Stimulated activated memory B cell treated with anti-CD40 and anti-IgM and Interleukin-4, amounts not matched to agents 10 μg/mL and 1 μg/mL and 100 μg/mL, for 72 hours (primary cell): Measurements from ENCODE around the gene SHKBP1.
"Not testable (repeated sequence)": the region's sequence is repeated elsewhere in the genome, so short reads cannot be mapped to it uniquely, and the experiment has no call there.

Experiments
- ATAC-seq: fragments of 150-1000 bp; cut with Tn5 transposase; 2 replicates; pipeline ENCODE4 v1.10.0; 2021
- H3K27ac Mint-ChIP-seq: one replicate; pipeline ENCODE4 v1.8.0; 2022; ENCODE audit warnings: mild to moderate bottlenecking, mixed read lengths
- H3K27me3 Mint-ChIP-seq: one replicate; pipeline ENCODE4 v1.8.0; 2022; ENCODE audit warnings: mixed read lengths
- H3K36me3 Mint-ChIP-seq: one replicate; pipeline ENCODE4 v1.8.0; 2022; ENCODE audit warnings: mixed read lengths
- H3K4me1 Mint-ChIP-seq: one replicate; pipeline ENCODE4 v1.8.0; 2022; ENCODE audit warnings: mixed read lengths
- H3K4me3 Mint-ChIP-seq: one replicate; pipeline ENCODE4 v1.8.0; 2022; ENCODE audit warnings: mild to moderate bottlenecking, moderate library complexity, mixed read lengths
- H3K9me3 Mint-ChIP-seq: one replicate; pipeline ENCODE4 v1.8.0; 2022; ENCODE audit warnings: mixed read lengths

Gene SHKBP1

DNA sequence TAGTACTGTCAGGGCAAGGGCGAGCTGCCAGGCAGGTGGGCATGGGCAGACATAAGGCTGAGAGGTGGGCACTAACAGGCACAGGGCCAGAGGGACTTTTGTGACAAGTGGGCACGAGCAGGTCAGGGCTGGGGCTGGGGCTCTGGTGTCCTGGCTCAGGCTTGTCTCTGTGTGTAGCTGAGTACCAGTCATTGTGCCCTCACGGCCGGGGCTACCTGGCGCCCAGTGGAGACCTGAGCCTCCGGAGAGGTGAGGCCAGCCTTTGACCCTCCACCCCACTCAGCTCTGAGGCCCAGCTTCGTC lies 46.1 kb downstream of the SHKBP1 start:
- H3K27me3 Mint-ChIP-seq, result no peaks in the 10 kb centered on the region
- no peaks in the 10 kb centered on the region for H3K9me3 Mint-ChIP-seq
- H3K4me1 Mint-ChIP-seq, result peaks cover 10% of the 10 kb centered on the region
- no peak overlapping the region for H3K4me3 Mint-ChIP-seq
- no peak overlapping the region for H3K27ac Mint-ChIP-seq
- H3K36me3 Mint-ChIP-seq, result peaks cover 83% of the 10 kb centered on the region
- ATAC-seq, result no peak

DNA sequence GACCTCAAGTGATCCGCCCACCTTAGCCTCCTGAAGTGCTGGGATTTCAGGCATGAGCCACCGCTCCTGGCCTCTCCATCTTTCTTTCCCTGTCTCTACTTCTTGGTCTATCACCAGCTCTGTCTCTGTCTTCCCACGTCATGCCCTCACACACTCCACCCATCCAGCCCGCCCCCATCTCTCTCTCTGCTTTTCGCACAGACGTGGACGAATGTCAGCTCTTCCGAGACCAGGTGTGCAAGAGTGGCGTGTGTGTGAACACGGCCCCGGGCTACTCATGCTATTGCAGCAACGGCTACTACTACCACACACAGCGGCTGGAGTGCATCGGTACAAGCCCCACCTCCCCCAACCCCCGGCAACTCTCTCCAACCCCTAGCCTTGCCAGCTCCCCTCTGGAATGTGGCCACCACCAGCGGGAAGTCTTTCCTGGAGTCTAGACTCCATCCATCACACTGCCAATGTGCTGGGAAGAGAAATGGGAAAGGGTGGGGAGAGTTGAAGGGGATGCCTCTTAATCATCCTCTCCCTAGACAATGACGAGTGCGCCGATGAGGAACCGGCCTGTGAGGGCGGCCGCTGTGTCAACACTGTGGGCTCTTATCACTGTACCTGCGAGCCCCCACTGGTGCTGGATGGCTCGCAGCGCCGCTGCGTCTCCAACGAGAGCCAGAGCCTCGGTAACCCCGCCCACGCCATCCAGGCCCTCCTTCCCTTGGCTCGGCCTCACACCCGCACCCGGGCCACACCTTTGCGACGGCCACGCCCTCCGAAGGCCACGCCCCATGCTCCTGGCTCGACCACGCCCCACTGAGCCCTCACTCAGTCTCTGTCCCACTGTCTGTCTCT lies 47.0 kb downstream of the SHKBP1 start:
- Mint-ChIP-seq H3K4me3 (no peak overlapping the region), H3K4me1 (peaks cover 10% of the 10 kb centered on the region), H3K27me3 (no peaks in the 10 kb centered on the region), H3K27ac (no peak overlapping the region), H3K9me3 (no peaks in the 10 kb centered on the region), H3K36me3 (peaks cover 81% of the 10 kb centered on the region)
- no peak for ATAC-seq

DNA sequence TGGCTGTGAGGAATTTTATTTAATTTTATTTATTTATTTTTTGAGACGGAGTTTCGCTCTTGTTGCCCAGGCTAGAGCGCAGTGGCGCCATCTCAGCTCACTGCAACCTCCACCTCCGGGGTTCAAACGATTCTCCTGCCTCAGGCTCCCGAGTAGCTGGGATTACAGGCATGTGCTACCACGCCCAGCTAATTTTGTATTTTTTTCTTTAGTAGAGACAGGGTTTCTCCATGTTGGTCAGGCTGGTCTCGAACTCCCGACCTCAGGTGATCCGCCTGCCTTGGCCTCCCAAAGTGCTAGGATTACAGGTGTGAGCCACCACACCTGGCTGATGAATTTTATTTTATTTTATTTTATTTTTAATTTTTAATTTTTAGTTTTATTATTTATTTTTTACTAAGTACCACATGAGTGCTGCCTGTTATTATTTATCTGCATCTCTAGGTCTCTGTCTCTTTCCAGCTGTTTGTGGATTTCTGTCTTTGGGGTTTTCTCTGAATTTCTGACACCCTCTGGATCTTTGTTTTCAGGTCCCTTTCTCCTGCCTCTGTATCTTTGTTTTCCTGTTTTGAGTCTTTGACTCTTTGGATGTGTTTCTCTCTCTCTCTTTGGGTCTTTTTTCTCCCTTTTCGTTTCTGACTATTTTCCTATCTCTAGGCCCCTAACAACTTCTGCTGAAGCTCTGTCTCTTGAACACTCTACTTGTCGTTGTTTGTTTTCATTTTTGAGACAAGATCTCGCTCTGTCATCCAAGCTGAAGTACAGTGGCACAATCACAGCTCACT lies 47.9 kb downstream of the SHKBP1 start:
- H3K27me3 Mint-ChIP-seq, ATAC-seq, H3K4me3 Mint-ChIP-seq, H3K9me3 Mint-ChIP-seq, H3K4me1 Mint-ChIP-seq, H3K27ac Mint-ChIP-seq: not testable (repeated sequence)
- H3K36me3 Mint-ChIP-seq, result peaks cover 78% of the 10 kb centered on the region

DNA sequence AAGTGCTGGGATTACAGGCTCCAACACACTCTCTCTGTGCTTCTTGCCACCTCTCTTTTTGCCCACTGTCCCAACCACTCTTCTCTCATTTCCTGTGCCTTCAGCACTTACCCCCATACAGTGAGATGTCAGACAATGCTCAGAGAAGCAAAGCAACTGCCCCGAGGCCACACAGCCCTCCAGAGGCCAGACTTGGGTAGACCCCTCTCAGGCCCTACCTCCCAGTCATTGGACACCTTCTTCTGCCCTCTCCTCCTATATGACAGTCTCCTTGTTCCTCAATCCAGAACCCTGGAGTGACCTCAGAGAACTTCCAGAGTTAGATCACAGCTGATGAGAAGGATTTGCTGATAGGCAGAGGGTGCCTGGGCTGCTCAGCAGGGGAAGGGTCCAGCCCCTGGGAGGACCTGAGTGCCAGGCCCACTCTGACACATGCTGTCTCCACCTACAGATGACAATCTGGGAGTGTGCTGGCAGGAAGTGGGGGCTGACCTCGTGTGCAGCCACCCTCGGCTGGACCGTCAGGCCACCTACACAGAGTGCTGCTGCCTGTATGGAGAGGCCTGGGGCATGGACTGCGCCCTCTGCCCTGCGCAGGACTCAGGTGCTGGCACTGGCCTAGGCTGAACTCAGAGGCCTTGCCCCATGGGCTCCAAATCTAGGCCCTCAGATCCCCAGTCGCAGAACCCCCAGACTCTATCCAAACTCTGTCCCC lies 48.9 kb downstream of the SHKBP1 start:
- Mint-ChIP-seq H3K4me1 (no peaks in the 10 kb centered on the region), H3K9me3 (no peaks in the 10 kb centered on the region), H3K27ac (peak overlapping the region; percentile 14), H3K36me3 (peaks cover 82% of the 10 kb centered on the region), H3K4me3 (no peak overlapping the region), H3K27me3 (no peaks in the 10 kb centered on the region)
- ATAC-seq, result no peak

DNA sequence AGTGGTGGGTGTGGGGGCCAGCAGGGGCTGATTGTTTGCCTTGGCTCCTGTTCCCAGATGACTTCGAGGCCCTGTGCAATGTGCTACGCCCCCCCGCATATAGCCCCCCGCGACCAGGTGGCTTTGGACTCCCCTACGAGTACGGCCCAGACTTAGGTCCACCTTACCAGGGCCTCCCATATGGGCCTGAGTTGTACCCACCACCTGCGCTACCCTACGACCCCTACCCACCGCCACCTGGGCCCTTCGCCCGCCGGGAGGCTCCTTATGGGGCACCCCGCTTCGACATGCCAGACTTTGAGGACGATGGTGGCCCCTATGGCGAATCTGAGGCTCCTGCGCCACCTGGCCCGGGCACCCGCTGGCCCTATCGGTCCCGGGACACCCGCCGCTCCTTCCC lies 50.2 kb downstream of the SHKBP1 start:
- Mint-ChIP-seq H3K27ac (no peak overlapping the region), H3K9me3 (no peaks in the 10 kb centered on the region), H3K36me3 (peaks cover 70% of the 10 kb centered on the region), H3K4me1 (no peaks in the 10 kb centered on the region), H3K4me3 (no peak overlapping the region), H3K27me3 (no peaks in the 10 kb centered on the region)
- no peak for ATAC-seq

DNA sequence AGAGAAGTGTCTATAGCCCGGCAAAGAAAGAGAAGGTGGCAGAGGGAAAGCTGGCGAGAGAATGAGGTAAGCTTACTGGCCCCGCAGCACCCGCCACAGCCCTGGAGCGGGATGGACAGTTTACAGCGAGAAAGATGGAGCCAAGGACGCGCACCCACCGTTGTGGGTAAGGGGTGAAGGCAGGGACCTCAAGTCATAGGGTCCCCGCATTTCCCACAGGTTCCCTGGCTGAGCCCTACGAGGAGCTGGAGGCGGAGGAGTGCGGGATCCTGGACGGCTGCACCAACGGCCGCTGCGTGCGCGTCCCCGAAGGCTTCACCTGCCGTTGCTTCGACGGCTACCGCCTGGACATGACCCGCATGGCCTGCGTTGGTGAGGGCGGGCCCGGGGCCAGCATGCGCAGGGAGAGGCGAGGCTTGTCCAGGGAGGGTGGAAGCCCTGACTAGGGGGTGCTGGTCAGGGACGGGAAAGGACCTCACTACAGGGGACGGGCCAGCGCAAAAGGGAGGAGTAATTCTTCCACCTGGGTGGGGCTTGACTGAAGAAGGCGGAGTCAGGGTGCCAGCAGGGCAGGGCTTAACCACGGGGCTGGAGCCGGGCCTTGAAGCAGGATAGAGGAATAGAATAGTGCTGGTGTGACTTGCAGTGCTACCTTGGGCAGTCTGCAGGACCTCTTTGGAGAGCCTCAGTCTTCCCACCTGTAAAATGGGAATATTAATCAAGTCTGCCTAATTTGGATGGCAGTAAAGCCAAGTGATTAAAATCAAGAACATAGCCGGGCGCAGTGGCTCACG lies 51.0 kb downstream of the SHKBP1 start:
- no peak for ATAC-seq
- Mint-ChIP-seq H3K27ac (no peak overlapping the region), H3K4me1 (no peaks in the 10 kb centered on the region), H3K27me3 (no peaks in the 10 kb centered on the region), H3K36me3 (peaks cover 63% of the 10 kb centered on the region), H3K9me3 (no peaks in the 10 kb centered on the region), H3K4me3 (no peak overlapping the region)

DNA sequence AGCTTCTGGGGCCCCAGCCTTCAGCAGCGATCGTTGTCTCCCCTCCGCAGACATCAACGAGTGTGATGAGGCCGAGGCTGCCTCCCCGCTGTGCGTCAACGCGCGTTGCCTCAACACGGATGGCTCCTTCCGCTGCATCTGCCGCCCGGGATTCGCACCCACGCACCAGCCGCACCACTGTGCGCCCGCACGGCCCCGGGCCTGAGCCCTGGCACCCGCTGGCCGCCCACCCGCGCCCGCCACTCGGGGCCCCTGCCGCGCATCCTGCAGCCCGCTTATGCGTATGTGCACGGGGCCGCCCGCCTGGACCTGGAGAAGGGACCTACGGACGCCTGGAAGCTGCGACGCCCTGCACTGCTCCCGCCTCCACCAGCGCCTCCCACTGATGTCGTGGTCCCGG lies 52.7 kb downstream of the SHKBP1 start:
- peaks cover 10% of the 10 kb centered on the region for H3K4me1 Mint-ChIP-seq
- H3K36me3 Mint-ChIP-seq, result peaks cover 47% of the 10 kb centered on the region
- H3K4me3 Mint-ChIP-seq, result no peak overlapping the region
- peaks cover 8% of the 10 kb centered on the region for H3K27me3 Mint-ChIP-seq
- H3K9me3 Mint-ChIP-seq, result no peaks in the 10 kb centered on the region
- no peak overlapping the region for H3K27ac Mint-ChIP-seq
- ATAC-seq, result peak; percentile 50

DNA sequence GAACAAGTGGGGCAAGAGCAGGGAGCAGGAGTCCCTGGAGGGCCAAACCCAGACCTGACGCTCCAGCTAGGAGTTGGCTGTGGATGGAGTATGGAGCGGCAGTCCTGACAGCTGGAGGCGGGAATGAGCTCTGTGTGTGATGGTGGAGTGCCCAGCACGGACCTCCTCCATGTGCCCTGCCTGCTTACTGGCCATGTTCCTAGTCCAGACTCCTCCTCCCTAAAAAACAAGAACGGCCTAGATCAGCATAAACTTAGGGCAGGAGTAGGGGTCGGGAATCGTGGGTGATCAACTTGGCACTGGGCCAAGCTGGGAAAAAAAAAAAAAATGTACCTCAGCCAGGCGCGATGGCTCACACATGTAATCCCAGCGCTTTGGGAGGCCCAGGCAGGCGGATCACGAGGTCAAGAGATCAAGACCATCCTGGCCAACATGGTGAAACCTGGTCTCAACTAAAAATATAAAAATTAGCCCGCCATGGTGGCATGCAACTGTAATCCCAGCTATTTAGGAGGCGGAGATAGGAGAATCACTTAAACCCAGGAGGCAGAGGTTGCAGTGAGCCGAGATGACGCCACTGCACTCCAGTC lies 54.0 kb downstream of the SHKBP1 start:
- no peak overlapping the region for H3K27ac Mint-ChIP-seq
- no peak for ATAC-seq

DNA sequence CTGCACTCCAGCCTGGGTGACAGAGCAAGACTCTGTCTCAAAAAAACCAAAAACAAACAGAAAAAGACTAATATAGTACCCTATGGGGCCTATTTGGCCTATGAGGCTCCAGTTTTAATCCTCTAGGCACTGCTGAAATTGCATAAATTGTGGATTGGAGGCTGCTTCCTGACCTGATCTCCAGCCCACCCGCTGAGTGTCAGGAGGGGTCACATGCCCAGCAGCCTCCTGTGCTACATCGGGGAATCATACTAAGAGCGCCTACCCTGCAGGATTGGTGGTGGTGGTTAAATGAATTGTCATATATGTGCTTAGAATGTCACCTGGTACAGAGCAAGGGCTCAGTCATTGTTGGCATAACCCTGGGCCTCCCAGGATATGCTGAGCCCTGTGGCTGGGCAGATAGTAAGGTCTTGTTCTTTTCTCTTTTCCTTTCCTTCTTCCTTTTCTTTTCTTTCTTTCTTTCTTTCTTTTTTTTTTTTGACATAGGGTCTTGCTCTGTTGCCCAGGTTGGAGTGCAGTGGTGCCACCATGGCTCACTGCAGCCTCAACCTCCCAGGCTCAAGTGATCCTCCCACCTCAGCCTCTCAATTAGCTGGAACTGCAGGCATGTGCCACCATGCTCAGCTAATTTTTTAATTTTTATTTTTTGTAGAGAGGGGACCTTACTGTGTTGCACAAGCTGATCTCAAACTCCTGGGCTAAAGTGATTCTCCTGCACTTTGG lies 55.8 kb downstream of the SHKBP1 start:
- H3K9me3 Mint-ChIP-seq, result no peaks in the 10 kb centered on the region
- peaks cover 19% of the 10 kb centered on the region for H3K36me3 Mint-ChIP-seq
- peaks cover 17% of the 10 kb centered on the region for H3K4me1 Mint-ChIP-seq
- peaks cover 8% of the 10 kb centered on the region for H3K27me3 Mint-ChIP-seq
- no peak for ATAC-seq
- H3K4me3 Mint-ChIP-seq, result no peak overlapping the region
- H3K27ac Mint-ChIP-seq, result no peak overlapping the region

More for the DNA sequence above, 54.0 kb downstream of the SHKBP1 start:
- H3K9me3 Mint-ChIP-seq, result no peaks in the 10 kb centered on the region
- H3K27me3 Mint-ChIP-seq, result peaks cover 8% of the 10 kb centered on the region
- H3K4me1 Mint-ChIP-seq, result peaks cover 17% of the 10 kb centered on the region
- H3K4me3 Mint-ChIP-seq, result no peak overlapping the region
- H3K36me3 Mint-ChIP-seq, result peaks cover 35% of the 10 kb centered on the region

DNA sequence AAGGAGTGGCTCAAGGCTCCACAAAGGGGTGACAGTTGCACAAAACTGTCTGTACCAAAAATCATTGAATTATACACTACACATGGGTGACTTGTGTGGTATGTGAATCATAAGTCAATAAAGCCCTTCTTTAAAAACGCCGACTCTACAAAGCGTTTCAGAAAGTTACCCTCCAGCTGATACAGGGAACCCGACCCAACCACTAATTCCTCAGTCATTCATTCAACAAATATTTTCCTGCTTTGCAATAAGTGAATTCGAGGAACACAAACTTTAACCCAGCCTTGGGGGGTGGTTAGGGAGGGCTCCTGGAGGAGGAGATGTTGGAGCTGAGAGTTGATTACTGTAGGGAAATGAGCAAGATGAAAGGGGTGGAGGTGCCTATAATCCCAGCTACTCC lies 56.5 kb downstream of the SHKBP1 start:
- Mint-ChIP-seq H3K4me1 (peaks cover 17% of the 10 kb centered on the region), H3K9me3 (no peaks in the 10 kb centered on the region), H3K36me3 (peaks cover 14% of the 10 kb centered on the region), H3K27ac (no peak overlapping the region), H3K27me3 (peaks cover 8% of the 10 kb centered on the region), H3K4me3 (no peak overlapping the region)
- ATAC-seq, result no peak

DNA sequence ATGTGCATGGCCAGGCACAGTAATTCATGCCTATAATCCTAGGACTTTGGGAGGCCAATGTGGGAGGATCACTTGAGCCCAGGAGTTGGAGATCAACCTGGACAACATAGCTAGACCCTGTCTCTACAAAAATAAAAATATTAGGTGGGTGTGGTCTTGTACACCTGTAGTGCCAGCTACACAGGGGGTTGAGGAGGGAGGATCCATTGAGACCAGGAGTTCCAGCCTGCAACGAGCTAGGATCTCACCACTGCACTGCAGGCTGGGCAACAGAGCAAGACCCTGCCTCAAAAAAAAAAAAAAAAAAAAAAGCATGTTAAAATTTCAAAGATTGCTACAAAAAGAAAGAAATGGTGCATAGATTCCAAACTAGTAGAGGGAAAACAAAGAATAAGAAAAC lies 61.7 kb downstream of the SHKBP1 start:
- Mint-ChIP-seq H3K9me3 (no peaks in the 10 kb centered on the region), H3K4me1 (peaks cover 29% of the 10 kb centered on the region), H3K36me3 (no peaks in the 10 kb centered on the region), H3K27me3 (peaks cover 21% of the 10 kb centered on the region), H3K27ac (no peak overlapping the region), H3K4me3 (no peak overlapping the region)
- ATAC-seq, result no peak

DNA sequence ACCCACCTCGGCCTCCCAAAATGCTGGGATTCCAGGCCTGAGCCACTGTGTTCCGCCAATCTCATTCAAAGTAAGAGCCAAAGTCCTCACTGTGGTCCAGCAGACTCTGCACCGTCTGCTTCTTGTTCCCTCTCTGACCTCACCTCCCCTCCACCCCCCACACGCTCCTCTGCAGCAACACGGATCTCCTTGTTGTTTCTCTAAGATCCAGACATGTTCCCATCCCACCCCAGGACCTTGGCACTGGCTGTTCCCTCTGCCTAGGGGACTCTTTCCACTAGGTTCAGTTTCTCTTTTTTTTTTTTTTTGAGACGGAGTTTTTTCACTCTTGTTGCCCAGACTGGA lies 62.9 kb downstream of the SHKBP1 start:
- Mint-ChIP-seq H3K4me3 (no peak overlapping the region), H3K9me3 (no peaks in the 10 kb centered on the region), H3K4me1 (peaks cover 17% of the 10 kb centered on the region), H3K36me3 (no peaks in the 10 kb centered on the region), H3K27me3 (peaks cover 18% of the 10 kb centered on the region), H3K27ac (peak overlapping the region; percentile 22)
- ATAC-seq, result no peak

DNA sequence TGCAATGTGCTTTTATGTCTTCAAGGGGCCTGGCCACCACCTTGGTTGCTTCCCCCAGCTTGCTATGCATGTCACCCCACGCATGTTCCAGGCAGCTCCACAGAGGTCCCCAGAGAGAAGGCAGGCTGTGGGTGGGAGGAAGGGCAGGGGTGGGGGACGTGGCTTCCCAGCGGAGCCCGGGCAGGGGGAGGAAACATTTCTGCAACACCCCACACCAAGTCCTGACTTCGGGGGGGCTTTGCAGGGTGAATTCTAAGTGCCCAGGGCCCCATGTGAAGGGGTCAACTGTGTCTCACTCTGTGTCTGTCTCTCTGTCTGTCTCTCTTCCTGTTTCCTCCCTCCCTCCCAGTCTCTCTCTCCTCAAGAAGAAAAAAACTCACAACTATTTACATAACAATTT lies 64.1 kb downstream of the SHKBP1 start:
- no peak for ATAC-seq
- H3K36me3 Mint-ChIP-seq, result no peaks in the 10 kb centered on the region
- peaks cover 14% of the 10 kb centered on the region for H3K4me1 Mint-ChIP-seq
- H3K4me3 Mint-ChIP-seq, result peak overlapping the region; percentile 38
- no peaks in the 10 kb centered on the region for H3K9me3 Mint-ChIP-seq
- H3K27ac Mint-ChIP-seq, result no peak overlapping the region
- H3K27me3 Mint-ChIP-seq, result peaks cover 26% of the 10 kb centered on the region
